Islet of Langerhans (tissue), 1 donor: ENCODE results near the gene RASA4.
"Not testable (repeated sequence)": the region's sequence is repeated elsewhere in the genome, so short reads cannot be mapped to it uniquely, and the experiment has no call there.

ENCODE experiments used
- FAIRE-seq: peaks from one replicate; lab custom pipeline; 2011; peaks lifted over from hg19 to GRCh38; lab: Jason Lieb, UNC

RASA4 gene

GRCh38 chr7:102616507-102617125 is at the start of gene RASA4:
RASA4 (minus strand) TSS chr7:102616756; CDS start chr7:102616689, 67 bp downstream.
- FAIRE-seq, result not testable (repeated sequence)

GRCh38 chr7:102664765-102665164 is 48.2 kb upstream of the RASA4 start:
- not testable (repeated sequence) for FAIRE-seq

GRCh38 chr7:102649924-102650323 is 33.4 kb upstream of the RASA4 start, which contains the start of gene SPDYE2B:
SPDYE2B (plus strand) TSS chr7:102650319; CDS start chr7:102652349, 2,030 bp downstream.
- not testable (repeated sequence) for FAIRE-seq

GRCh38 chr7:102647813-102648212 is 31.3 kb upstream of the RASA4 start:
- FAIRE-seq, result not testable (repeated sequence)

GRCh38 chr7:102643404-102643803 is 26.8 kb upstream of the RASA4 start:
- FAIRE-seq, result not testable (repeated sequence)

GRCh38 chr7:102642691-102643090 is 26.1 kb upstream of the RASA4 start, which contains the start of gene UPK3BL1:
UPK3BL1 (minus strand) TSS chr7:102642791; CDS start chr7:102642741, 50 bp downstream.
- not testable (repeated sequence) for FAIRE-seq

- FAIRE-seq, result not testable (repeated sequence)
These were observed 22.3 kb upstream of the RASA4 start for GRCh38 chr7:102638848-102639247.

GRCh38 chr7:102636956-102637355 is 20.4 kb upstream of the RASA4 start:
- not testable (repeated sequence) for FAIRE-seq

- not testable (repeated sequence) for FAIRE-seq
These were observed 18.8 kb upstream of the RASA4 start for GRCh38 chr7:102635354-102635753.

- not testable (repeated sequence) for FAIRE-seq
These were observed 17.7 kb upstream of the RASA4 start for GRCh38 chr7:102634299-102634698.

GRCh38 chr7:102630622-102631021 is 14.1 kb upstream of the RASA4 start:
- FAIRE-seq, result not testable (repeated sequence)

GRCh38 chr7:102627271-102627904 is 10.8 kb upstream of the RASA4 start:
- FAIRE-seq, result not testable (repeated sequence)

GRCh38 chr7:102618122-102618521 is 1.6 kb upstream of the RASA4 start:
- not testable (repeated sequence) for FAIRE-seq

GRCh38 chr7:102615930-102616329 is 626 bp downstream of the RASA4 start:
- FAIRE-seq, result not testable (repeated sequence)

- FAIRE-seq, result not testable (repeated sequence)
These were observed 1.7 kb downstream of the RASA4 start for GRCh38 chr7:102614873-102615272.

- not testable (repeated sequence) for FAIRE-seq
These were observed 2.2 kb downstream of the RASA4 start for GRCh38 chr7:102614346-102614697.

- not testable (repeated sequence) for FAIRE-seq
These were observed 2.8 kb downstream of the RASA4 start for GRCh38 chr7:102613575-102614345.

GRCh38 chr7:102611675-102612325 is 4.8 kb downstream of the RASA4 start:
- not testable (repeated sequence) for FAIRE-seq

- not testable (repeated sequence) for FAIRE-seq
These were observed 5.4 kb downstream of the RASA4 start for GRCh38 chr7:102611013-102611674.

GRCh38 chr7:102610441-102610840 is 6.1 kb downstream of the RASA4 start:
- FAIRE-seq, result not testable (repeated sequence)

GRCh38 chr7:102609734-102610133 is 6.8 kb downstream of the RASA4 start:
- FAIRE-seq, result not testable (repeated sequence)

- FAIRE-seq, result not testable (repeated sequence)
These were observed 9.7 kb downstream of the RASA4 start for GRCh38 chr7:102606848-102607247.
